CD4-positive, alpha-beta T cell treated with Interleukin-15 for 4 hours (primary cell): Measurements from ENCODE around the gene GIPC2.
"Not testable (repeated sequence)": the region's sequence is repeated elsewhere in the genome, so short reads cannot be mapped to it uniquely, and the experiment has no call there.

Experiments used
- DNase-seq: peaks from one replicate; pipeline ENCODE4 v3.0.0-alpha.2; 2020; ENCODE audit warnings: low spot score

GIPC2 gene

DNA sequence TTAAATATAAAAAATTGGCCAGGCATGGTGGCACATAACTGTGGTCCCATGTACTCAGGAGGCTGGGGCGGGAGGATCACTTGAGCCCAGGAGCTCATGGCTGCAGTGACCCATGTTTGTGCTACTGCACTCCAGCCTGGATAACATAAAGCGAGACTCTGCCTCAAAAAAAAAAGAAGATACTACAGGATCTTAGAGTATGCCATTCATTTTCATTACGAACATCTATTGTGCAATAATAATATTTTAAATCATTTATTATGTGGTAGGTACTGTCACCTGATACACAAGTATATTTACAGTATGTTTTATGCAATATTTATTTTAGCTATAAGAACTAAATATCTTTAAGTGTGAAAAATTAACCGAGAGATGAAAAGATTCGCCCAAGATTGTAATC is 9.3 kb upstream of the GIPC2 start:
- DNase-seq: no peak

DNA sequence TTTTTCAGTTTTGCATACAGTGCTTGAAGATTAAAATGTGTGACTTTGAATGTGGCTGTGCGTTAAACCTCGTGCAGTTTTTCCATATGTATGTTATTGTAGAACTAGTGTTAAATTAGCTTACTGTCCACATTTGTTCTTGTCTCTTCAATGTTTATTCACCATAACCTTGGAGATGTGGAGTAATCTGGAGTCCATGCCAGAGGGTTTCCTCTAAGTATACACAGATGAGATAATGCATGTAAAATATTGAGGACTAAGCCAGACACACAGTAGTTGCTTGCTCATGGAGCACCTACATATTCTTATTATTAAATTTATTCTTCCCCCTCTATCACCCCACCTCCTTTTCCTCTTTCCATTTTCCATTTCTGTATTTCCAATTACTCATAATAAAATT is 7.7 kb upstream of the GIPC2 start:
- DNase-seq: no peak

DNA sequence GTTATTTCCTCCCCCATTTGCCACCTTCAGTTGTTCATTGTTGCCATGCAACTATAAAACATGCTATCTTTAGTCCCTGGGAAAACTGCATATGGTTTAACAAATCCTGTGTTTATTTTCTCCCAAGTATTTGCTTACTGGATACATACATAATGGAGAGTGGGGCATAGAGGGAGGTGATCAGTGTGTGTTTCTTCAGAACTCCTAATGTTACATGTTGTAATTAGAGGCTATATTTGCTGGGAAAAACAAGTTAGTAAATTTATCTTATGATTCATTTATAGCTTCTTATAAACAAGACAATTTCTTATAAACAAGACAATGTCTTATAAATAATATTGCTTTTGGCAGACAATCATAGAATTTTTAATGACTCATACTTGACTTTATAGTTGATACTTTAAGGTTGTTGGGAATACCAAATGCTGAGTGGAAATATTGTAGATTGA is 7.3 kb upstream of the GIPC2 start:
- no peak for DNase-seq

DNA sequence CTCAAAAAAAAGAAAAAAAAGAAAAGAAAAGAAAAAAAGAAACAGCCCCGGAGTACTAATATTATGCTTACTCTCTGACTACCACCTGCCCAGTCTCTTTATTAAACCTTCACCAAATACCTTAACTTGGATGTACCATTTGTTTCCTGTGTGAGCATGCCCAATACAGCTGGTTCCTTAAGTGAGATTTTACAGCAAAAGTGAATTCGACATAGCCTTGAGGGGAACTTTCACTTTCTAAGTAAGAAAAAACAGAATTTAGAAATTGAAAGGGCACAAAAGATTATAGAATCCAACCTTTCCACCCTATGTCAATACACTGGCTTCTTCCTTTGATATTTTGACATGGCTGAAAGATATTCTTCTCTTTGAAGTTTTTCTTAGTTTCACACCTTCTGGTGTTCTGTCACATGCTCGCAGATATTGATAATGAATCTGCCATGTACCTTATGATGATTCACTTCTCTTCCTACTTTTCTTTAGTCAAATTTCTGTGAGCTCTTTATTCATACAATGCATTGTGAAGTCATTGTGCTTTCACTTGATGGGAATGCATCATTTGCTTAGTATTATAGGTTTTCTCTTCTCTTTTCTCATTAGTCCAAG is 5.2 kb upstream of the GIPC2 start:
- DNase-seq: no peak

DNA sequence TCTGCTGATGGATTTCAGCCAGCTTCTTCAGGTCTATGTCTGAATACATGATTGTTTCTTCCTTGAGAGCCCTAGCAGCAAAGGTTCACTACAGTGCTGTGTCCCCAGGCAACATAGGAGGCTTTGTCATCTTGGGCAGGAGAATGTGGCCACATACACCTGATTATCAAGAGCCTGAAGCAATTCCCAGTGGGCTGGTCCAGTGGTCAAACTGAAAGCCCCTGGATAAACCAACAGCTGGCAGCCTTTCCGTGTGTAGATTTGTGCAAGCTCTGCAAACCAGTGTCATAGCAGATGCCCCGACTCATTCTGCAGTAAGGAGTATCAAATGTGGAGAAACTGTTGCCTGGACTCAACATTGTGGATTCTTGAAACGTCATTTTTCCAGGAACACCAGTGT is 2.3 kb upstream of the GIPC2 start:
- no peak for DNase-seq

DNA sequence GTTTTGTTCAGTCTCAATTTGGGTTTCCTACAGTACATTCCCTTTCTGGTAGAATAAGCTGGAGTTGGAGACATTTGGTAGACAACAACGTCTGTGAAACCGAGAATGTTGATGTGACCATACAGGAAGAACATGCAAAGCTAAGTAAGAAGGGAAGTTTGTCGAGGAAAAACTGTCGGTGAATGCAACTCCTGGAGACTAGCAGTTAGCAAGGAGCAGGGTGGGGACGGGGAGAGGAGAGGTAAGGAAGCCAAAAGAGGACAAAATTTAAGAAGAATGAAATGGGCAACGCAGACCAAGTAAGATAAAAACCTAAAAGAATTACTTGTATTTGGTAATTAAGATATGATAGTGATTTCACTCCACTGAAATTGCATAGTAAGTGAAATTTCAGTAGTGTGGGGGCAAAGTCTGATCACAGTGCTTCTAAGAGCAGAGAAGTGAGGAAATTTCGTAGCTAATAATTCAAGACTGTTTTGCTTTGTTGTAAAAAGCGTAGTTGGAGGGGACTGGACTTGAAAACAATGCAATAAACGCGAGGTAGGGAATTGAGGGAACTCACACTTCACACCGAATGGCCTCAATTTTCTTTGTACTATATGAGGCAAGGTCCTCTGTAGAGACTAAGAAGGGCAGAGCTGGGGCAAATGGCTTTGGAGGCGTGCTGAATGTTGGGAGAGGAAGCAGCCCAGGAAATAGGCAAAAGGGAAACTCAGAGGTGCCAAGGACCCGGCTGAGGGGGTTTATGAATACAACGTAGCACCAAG is 787 bp upstream of the GIPC2 start:
- no peak for DNase-seq

DNA sequence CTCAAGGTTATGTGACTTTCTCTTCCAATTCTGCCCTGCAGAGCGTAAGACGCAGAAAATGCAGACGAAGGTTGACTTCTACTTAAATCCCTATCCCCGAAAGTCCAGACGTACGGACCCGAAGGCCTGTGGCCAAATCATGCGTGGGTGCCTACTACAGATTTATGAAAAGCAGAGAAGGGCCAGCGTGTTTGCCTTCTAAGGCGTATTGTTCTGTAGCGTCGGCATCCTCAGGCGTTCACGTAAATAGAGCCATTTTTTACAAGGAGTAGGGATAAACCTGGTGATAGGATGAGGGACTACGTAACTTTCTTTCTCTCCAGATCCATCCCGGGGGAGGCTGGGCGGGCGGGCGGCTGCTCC is 222 bp upstream of the GIPC2 start:
- DNase-seq: no peak

DNA sequence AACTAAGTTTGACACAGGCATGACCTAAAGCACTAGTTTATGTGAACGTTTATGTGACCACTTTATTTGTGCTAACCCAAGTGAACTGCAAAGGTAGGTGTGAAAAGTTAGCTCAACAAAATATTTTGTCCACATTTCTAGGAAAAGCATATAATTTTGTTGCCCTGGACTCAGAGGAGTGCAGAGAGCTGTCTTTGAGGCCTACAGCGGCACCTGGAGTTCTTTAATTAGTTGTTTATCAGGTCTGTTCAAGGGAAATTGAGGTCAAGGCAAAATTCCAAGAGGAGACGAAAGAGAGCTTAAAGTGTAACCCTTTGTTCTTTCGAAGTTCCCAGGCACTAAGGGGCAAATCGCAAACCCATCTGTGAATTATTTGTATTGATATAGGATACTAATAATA is 1.3 kb downstream of the GIPC2 start:
- no peak for DNase-seq

DNA sequence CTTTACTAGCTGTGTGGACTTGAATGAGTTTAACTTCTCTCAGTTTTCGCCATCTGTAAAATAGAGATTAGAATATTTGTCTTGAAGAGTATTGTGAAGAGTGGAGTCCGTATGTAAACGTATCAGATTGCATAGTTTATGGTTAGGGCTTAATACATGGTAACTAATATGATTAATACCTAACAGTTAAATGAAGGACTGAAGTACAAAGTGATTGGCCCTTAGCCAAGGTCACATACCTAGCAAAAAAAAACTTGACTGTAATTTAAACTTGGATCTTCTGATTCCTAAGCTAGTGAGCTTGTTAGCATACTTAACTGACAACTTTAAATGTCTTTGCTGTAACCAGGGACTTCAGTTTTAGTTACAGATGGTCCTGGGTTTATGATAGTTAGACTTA is 1.9 kb downstream of the GIPC2 start:
- no peak for DNase-seq

DNA sequence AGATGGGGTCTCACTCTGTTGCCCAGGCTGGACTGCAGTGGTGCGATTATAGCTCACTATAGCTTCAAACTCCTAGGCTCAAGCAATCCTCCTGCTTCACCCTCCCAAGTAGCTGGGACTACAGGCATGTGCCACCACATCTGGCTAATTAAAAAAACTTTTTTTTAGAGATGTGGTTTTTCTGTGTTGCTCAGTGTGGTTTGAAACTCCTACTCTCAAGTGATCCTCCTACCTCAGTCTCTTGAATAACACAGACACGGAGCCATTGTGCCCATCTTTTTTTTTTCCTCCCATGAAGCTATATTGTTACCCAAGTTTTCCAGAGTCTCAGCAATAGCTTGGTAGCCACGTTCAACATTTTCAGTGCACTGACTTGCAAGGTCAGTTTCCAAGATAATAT is 2.7 kb downstream of the GIPC2 start:
- DNase-seq: no peak

DNA sequence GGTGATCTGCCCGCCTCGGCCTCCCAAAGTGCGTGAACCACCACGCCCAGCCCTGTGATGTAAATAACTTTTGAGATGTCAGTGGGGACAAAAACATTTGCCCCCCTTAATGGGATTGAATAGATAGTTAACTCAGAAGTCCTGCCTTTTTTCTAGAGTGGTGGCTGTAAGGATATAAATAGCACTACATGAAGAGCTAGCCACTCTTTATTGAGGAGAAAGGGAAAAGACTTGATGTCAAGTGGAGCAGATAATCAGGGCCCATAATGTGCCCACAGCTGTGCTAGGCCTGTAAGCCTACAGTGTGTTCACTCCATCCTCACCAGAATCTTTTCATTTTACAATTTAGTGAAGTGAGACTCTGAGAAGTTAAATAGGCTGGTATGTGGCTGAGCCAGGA is 3.6 kb downstream of the GIPC2 start:
- DNase-seq: no peak

DNA sequence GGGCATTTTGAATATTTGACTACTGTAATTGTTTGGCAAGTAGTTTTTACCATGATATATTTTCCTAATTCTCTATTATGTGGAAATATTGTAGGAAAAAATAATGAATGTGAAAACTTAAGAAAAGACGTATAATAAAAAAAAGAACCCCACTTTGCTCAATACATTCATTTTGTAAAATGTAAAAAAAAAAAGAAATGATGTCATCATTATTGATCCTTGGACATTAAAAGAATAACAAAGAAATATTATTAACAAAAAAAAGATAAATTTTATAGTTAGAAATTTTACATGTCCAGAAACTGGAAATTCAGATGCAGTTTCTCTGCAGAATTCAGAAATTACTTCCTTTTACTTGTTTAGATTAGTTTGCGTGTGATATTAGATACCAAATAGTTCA is 5.2 kb downstream of the GIPC2 start:
- no peak for DNase-seq

DNA sequence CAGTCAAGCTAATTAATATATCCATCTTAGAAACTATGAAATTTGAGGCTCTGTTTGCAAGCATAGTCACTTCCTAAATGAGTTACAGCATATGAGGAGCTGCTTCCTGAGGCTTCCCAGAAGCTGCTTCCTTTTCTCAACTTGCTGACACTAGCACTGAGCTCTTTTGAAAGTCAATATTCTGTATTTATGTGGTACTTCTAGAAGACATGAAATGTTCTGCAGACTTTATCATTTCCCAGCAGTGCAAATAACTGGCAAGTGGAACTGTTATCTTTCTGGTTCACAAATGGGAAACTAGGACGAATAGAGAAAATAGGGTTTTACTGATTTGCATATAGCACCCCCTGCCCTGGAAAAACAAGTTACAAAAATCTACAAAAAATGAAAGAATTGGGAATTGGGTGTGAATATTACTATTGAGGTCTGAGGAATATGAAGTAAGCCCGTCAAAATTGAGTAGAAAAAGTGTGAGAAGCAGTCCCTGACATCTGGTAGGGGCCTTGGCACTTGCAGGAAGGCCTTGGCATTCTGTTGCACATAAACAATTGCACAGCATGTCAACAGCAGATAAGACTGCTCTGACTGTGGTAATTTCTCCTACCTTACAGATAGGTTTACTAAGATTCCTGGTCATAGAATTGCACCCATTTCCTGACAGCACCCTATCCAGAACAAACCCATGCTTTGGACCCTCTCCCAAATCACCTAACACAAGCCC is 7.1 kb downstream of the GIPC2 start:
- no peak for DNase-seq

DNA sequence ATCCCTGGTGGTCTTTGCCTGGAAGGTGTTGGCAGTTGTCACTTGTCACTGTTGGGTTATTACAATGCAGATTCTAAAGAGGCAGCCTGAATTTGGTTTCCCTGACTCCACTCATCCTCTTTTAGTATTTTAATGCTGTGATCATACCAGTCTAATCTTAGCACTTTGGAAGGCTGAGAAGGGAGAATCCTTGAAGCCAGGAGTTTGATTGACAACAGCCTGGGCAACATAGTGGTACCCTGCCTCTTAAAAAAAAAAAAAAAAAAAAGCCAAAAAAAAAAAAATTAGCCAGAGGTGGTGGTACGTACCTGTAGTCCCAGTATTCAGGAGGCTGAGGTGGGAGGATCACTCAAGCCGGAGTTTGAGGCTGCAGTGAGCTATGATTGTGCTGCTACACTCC is 7.7 kb downstream of the GIPC2 start:
- DNase-seq: no peak

DNA sequence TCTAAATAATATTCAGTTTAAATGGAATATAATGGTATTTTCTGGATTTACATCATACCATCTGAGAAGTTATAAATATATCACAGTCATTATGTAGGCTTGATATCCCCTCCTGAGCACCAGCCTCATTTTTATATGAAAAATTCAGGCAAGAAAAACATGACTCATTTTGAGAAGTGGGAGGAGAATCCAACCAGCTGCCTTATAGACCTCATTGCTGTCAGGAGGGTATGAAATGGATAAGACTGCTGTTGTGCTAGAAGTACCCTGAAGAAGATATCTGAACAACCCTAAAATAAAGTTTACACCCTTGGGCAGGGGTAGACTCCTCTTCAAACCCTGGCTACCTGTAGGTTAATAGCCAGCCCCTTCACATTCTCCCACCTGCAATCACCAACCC is 8.8 kb downstream of the GIPC2 start:
- no peak for DNase-seq

DNA sequence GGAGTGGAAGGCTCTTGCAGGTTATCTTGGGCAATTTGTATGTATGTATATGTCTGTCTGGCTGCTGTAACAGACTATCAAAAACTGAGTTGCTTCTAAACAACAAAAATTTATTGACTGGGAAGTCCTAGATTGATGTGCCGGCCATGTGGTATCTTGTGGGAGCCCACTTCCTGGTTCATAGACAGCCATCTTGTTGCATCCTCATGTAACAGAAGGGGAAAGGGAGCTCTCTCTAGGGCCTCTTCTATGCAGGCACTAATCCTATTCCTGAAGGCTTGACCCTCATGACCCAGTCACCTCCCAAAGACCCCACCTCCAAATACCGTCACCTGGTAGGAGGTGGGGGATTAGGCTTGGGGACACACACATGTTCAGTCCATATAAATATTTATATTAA is 9.2 kb downstream of the GIPC2 start:
- DNase-seq: no peak

DNA sequence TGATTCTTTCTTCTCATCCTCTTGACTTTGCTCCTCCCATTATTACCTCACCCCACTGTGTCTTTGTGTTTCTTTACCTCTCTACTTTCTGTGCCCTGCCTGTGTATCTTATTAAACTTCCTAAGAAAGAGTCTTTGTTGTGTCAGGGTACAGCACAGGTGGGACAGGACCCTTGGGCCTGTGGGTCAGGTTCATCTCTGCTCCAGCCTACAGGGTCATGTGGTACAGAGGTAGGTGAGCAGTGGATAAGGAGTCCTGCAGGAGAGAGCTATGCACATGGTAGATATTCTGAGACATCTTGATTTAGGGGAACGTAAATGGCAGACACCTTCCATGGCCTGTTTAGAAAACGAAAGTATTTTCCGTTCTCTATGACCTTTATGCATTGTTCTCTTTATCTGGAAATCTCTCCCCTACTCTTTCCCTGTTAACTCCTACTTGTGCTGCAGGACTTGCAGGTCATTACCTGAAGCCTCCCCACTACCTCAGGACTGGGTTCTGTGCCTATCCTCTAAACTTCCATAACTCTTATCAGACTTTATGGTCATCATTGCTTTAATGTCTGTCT is 9.9 kb downstream of the GIPC2 start:
- no peak for DNase-seq

DNA sequence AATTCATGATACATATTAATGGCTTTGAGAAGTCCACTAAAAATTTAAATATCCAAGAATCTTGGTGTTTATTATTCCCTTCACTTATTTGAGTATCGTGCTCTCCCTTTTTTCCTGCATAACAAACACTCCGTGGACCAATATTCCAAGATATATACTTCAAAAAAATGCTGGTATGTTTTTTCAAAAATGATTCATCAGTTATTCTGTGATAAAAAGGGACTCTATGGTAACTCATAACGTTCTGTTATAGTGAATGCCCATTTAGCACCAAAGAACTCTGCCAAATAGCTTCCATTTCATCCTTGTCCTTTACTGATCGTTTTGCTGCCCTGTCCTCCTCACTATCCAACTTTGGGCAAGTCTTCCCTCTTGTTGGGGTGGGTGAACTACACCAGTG is 12.9 kb downstream of the GIPC2 start:
- no peak for DNase-seq

DNA sequence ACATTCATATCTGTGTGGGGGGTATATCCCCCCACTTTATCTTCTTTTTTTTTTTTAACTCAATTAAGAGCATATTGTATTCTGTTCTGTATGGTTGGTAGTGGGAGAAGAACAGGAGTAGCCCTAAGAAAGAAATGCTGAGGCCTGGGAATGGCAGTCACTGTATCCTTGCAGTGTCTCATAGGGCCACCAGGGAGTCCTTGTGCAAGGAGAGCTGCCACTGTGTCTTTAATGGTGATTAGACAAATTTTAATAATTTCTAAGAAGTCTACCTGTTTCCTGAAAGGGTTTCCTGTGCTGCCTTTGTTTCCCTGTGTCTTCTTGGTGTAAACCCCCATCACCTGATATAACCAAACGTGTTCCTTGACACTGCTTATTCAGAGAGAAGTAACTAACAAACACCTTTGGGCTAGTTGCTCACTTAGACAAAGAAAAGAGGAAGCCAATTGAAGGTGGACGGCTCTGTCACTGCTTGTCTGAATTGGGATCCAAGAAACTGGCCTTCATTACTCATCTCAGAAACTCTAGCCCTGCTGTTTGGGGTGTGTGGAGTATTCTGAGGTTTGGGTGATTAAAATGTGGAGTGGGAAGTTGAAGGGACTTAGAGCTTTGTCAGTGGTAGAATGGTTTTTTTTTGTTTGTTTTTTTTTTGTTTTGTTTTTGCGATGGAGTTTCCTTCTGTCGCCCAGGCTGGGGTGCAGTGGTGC is 15.2 kb downstream of the GIPC2 start:
- DNase-seq: no peak

DNA sequence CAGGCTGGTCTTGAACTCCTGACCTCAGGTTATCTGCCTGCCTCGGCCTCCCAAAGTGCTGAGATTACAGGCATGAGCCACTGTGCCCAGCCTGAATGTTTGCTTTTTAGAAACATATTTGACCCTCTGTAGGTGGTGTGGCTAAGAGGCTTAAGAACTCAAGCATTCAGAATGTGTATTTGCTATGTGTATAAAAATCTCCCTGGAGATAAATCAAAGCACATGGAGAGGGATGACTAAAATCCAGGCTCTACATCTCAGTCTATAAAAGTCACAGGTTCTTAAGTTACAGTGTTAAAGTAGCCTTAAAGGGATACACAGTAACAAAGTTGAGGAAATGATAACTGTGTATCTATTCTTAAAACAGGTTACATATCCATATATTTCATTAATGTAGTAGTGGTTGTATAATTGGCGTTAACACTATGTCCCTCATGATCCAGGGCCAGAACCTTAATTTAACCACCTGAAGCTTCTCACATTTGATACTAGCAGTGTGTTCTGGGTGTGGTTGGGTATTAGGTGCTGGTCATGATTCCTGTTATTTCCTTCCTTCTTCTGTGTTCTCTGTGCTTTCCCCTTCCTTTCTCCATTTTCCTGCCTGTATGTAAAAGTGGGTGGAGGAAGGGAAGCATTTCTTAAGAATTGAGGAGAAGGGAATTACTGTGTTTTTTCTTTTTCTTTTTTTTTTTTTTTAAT is 16.2 kb downstream of the GIPC2 start:
- DNase-seq: no peak

DNA sequence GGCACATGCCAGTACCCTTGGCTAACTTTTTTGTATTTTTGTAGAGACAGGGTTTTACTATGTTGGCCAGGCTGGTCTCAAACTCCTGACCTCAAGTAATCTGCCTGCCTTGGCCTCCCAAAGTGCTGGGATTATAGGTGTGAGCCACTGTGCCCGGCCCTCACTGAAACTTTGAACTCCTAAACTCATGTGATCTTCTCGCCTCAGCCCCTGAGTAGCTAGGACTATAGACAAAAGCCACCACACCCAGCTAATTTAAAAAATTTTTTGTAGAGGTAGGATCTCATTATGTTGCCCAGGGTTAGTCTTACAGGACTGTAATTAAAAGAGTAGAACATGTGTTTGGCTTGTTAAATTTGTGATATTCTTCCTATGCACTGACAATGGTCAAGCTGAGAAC is 19.1 kb downstream of the GIPC2 start:
- DNase-seq: not testable (repeated sequence)
